H1 (cell line): ENCODE measurements around the gene GPRIN1.

Source experiments
- BRCA1 ChIP-seq: IDR thresholded peaks from 2 replicates; pipeline ENCODE4 v1.6.1; 2012; ENCODE audit warnings: low read depth, low read length, improper control_type of control experiment
- CREB1 ChIP-seq: IDR thresholded peaks from 2 replicates; pipeline ENCODE4 v1.6.1; 2012; ENCODE audit warnings: inconsistent platforms
- EGR1 ChIP-seq: IDR thresholded peaks from 2 replicates; pipeline ENCODE4 v1.6.1; 2011; ENCODE audit warnings: low read depth, low read length, borderline replicate concordance
- NRF1 ChIP-seq: IDR thresholded peaks from 2 replicates; pipeline ENCODE4 v1.6.1; 2011; ENCODE audit warnings: mild to moderate bottlenecking, low read depth, low read length, improper control_type of control experiment
- POLR2A ChIP-seq, 2 experiments: IDR thresholded peaks; 1 replicate in 1 of 2; 2 replicates in 1 of 2; pipeline ENCODE4 v1.6.1; 2011; ENCODE audit warnings: low read depth in 2 of 2, low read length in 2 of 2, mild to moderate bottlenecking in 2 of 2; ENCODE audit errors: control extremely low read depth in 1 of 2
- POLR2AphosphoS5 ChIP-seq: IDR thresholded peaks from 2 replicates; pipeline ENCODE4 v1.6.1; 2011; ENCODE audit warnings: low read depth, low read length
- TF ChIP-seq, protein P1 (sequence below), 3 experiments: IDR thresholded peaks; 1 replicate in 2 of 3; 2 replicates in 1 of 3; pipeline versions ENCODE4 v1.5.1 to v1.6.1; 2011; ENCODE audit warnings: low read length in 3 of 3, mild to moderate bottlenecking in 3 of 3, inconsistent platforms in 2 of 3, low read depth in 1 of 3, moderate library complexity in 1 of 3; ENCODE audit not compliant: insufficient read depth in 1 of 3; ENCODE audit errors: control extremely low read depth in 1 of 3

DNA sequence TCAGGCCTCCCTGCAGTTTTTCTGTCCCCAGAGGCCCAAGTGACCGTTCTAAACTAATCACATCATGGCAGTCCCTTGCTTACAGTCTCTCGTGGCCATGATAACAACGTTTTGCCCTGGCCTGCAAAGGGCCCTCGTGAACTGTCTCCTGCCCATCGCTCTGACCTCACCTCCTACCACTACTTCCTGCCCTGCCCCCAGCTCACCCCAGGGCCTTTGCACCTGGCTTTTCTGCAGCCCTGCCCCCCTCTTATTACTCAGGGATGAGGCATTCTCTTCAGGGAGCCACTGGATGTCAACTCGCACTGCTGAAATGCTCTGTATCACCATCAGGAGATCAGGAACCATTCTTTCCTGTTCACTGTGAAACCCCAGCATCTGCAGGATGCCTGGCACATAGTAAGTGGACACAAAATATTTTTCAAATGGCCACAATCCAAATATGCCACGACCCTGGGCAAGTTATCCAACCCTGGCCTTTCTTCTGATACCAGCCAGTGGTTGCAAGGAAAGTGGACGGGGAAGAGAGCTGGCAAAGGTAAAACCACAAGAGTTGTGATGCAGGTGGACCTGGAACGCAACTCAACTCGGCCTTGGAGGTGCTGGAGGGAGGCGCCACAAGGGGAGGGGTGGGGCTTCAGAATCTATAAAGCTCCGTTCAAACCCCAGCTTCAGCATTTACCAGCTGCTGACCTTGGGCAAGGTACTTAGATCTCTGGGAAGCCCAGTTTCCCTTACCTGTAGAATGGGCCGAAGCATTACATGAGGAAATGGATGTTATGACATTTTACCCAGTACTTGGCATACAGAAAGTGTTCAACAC is 18.7 kb upstream of the GPRIN1 start:
- no peak for TF ChIP-seq POLR2A (IDR thresholded peaks at IDR 0.05; ENCODE audit: control extremely low read depth in 1 of 2, low read depth in 2 of 2, low read length in 2 of 2)
- TF ChIP-seq, protein P1, sequence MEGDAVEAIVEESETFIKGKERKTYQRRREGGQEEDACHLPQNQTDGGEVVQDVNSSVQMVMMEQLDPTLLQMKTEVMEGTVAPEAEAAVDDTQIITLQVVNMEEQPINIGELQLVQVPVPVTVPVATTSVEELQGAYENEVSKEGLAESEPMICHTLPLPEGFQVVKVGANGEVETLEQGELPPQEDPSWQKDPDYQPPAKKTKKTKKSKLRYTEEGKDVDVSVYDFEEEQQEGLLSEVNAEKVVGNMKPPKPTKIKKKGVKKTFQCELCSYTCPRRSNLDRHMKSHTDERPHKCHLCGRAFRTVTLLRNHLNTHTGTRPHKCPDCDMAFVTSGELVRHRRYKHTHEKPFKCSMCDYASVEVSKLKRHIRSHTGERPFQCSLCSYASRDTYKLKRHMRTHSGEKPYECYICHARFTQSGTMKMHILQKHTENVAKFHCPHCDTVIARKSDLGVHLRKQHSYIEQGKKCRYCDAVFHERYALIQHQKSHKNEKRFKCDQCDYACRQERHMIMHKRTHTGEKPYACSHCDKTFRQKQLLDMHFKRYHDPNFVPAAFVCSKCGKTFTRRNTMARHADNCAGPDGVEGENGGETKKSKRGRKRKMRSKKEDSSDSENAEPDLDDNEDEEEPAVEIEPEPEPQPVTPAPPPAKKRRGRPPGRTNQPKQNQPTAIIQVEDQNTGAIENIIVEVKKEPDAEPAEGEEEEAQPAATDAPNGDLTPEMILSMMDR (IDR thresholded peaks at IDR 0.05; ENCODE audit: control extremely low read depth in 1 of 3, insufficient read depth in 1 of 3, low read depth in 1 of 3, low read length in 3 of 3): no peak
- no peak for TF ChIP-seq CREB1
- no peak for TF ChIP-seq NRF1
- no peak for TF ChIP-seq POLR2AphosphoS5
- TF ChIP-seq BRCA1: no peak
- TF ChIP-seq EGR1: no peak
